HEK293T (cell line): ENCODE results near the gene IFNA6.

ENCODE experiments used
- CTCF ChIA-PET: fragments of 350-600 bp; formaldehyde crosslinking; extraction: SDS; loops from one replicate; lab custom pipeline; 2021; ENCODE audit warnings: antibody characterized with exemption, inconsistent platforms; lab: Yijun Ruan, JAX
- POLR2A ChIA-PET: fragments of 350-600 bp; formaldehyde crosslinking; extraction: SDS; loops from one replicate; lab custom pipeline; 2020; ENCODE audit warnings: antibody characterized with exemption, inconsistent platforms; lab: Yijun Ruan, JAX
- DNase-seq: peaks from one replicate; pipeline ENCODE4 v3.0.0; 2012; ENCODE audit warnings: mixed read lengths; ENCODE audit errors: extremely low spot score
- ARNT ChIP-seq: fragments of 450-650 bp; IDR thresholded peaks from 2 replicates; pipeline ENCODE4 v1.6.1; 2017; ENCODE audit warnings: mild to moderate bottlenecking
- BHLHE40 ChIP-seq: fragments of 450-650 bp; IDR thresholded peaks from 2 replicates; pipeline ENCODE4 v1.6.1; 2016; ENCODE audit warnings: mild to moderate bottlenecking, moderate library complexity, borderline replicate concordance
- CTBP1 ChIP-seq: fragments of 450-650 bp; IDR thresholded peaks from 2 replicates; pipeline ENCODE4 v1.6.1; 2016; ENCODE audit warnings: borderline replicate concordance
- ELF4 ChIP-seq: fragments of 450-650 bp; IDR thresholded peaks from 2 replicates; pipeline ENCODE4 v1.6.1; 2017; ENCODE audit warnings: antibody characterized with exemption
- FOXA1 ChIP-seq: fragments of 450-650 bp; IDR thresholded peaks from 2 replicates; pipeline ENCODE4 v1.6.1; 2016; ENCODE audit warnings: mild to moderate bottlenecking
- FOXK2 ChIP-seq: fragments of 450-650 bp; IDR thresholded peaks from 2 replicates; pipeline ENCODE4 v1.6.1; 2016; ENCODE audit warnings: mild to moderate bottlenecking
- FOXM1 ChIP-seq: fragments of 450-650 bp; IDR thresholded peaks from 2 replicates; pipeline ENCODE4 v1.6.1; 2017; ENCODE audit warnings: mild to moderate bottlenecking, borderline replicate concordance
- HDGF ChIP-seq: fragments of 450-650 bp; IDR thresholded peaks from 2 replicates; pipeline ENCODE4 v1.6.1; 2017; ENCODE audit warnings: antibody characterized with exemption, borderline replicate concordance
- L3MBTL2 ChIP-seq: fragments of 450-650 bp; conservative IDR thresholded peaks from 2 replicates; pipeline ENCODE4 v1.6.1; 2016; ENCODE audit warnings: mild to moderate bottlenecking
- LEF1 ChIP-seq: fragments of 450-650 bp; IDR thresholded peaks from 2 replicates; pipeline ENCODE4 v1.6.1; 2017; ENCODE audit warnings: mild to moderate bottlenecking, borderline replicate concordance
- NFRKB ChIP-seq: fragments of 450-650 bp; IDR thresholded peaks from 2 replicates; pipeline ENCODE4 v1.6.1; 2016; ENCODE audit warnings: mild to moderate bottlenecking, moderate library complexity
- SP1 ChIP-seq: fragments of 450-650 bp; IDR thresholded peaks from 2 replicates; pipeline ENCODE4 v1.6.1; 2017
- SUZ12 ChIP-seq: fragments of 450-650 bp; IDR thresholded peaks from 2 replicates; pipeline ENCODE4 v1.6.1; 2016; ENCODE audit warnings: mild to moderate bottlenecking
- TARDBP ChIP-seq: fragments of 450-650 bp; IDR thresholded peaks from 2 replicates; pipeline ENCODE4 v1.6.1; 2016
- ZNF384 ChIP-seq: fragments of 450-650 bp; IDR thresholded peaks from 2 replicates; pipeline ENCODE4 v1.6.1; 2016
- TF ChIP-seq, protein P1 (sequence below): fragments of 450-650 bp; IDR thresholded peaks from 2 replicates; pipeline ENCODE4 v1.6.1; 2016

Gene IFNA6

DNA sequence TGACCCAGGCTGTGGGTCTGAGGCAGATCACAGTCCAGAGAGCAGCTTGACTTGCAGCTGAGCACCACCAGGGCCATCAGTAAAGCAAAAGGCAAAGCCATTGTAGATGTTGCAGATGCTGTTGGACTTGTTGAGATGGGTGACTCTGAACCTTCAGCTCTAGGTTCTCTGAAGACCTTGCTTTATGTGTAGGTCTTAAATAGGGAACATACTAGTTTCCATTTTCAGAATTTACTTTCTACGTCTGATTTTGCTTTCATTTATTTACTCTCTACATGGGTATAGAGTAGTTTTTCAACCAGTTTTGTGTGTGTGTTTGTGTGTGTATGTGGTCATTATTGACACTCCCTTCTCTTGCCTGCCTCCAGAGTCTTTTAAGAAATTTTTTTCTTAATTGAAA is at the start of gene IFNA6:
Gene IFNA6 (minus strand): TSS at position 101 of the 400 bp plus-strand sequence. CDS start 0 bp downstream, at position 101.
- POLR2A ChIA-PET = no interaction called here
- no peak for TF ChIP-seq LEF1
- no peak for TF ChIP-seq FOXM1
- CTCF ChIA-PET = no interaction called here
- DNase-seq = no peak

DNA sequence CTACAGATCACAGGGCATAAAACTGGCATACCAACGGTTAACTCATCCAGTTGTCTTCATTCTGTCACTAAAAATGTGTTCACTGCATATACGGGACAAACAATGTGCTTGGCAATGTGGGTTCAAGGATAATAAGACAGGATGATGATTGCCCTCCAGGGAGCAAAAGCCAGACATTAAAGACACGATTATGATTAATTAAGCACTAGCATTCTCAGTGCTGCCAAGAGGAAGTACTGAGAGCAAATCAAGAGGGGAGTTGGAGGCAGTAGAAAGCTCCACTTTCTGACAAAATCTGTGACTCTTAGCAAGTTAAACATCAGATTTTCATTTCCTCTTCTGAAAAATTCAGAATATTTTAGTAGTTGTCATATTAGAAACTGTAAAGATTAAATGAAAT is 49.3 kb upstream of the IFNA6 start:
- DNase-seq = no peak
- POLR2A ChIA-PET = no interaction called here
- TF ChIP-seq LEF1 (no peak), ZNF384 (no peak), FOXM1 (no peak), NFRKB (no peak)

DNA sequence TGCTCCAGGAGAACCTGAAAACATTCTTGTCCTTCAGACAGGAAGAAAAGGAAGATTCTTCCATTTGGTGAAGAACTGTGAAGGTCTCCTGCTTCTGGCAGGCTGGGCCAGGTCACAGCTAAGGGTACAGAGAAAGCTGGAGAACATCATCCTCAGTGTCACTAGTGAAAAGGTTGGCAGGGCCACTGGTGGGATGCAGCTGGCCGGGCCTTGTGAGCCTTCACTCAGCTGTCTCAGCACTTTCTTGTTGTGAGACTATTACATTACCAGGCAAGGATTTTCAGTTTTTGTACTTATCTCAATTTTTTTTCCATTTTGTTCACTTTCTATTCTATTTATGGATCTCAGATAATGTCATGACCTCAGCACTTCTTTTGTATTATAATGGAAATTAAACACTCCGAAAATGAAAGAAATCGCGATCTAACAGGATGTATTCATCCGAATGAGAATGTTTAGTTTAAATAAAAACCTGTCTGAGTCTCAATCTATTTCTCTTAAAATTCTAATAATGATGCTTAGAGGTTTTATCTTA is 48.3 kb upstream of the IFNA6 start:
- no peak for TF ChIP-seq ARNT
- TF ChIP-seq ELF4 = no peak
- no peak for TF ChIP-seq NFRKB
- TF ChIP-seq SUZ12 = no peak
- TF ChIP-seq ZNF384 = no peak
- TF ChIP-seq FOXM1 = no peak
- POLR2A ChIA-PET = no interaction called here
- CTCF ChIA-PET = no interaction called here
- DNase-seq = no peak

More for the DNA sequence above, 49.3 kb upstream of the IFNA6 start:
- CTCF ChIA-PET = no interaction called here

DNA sequence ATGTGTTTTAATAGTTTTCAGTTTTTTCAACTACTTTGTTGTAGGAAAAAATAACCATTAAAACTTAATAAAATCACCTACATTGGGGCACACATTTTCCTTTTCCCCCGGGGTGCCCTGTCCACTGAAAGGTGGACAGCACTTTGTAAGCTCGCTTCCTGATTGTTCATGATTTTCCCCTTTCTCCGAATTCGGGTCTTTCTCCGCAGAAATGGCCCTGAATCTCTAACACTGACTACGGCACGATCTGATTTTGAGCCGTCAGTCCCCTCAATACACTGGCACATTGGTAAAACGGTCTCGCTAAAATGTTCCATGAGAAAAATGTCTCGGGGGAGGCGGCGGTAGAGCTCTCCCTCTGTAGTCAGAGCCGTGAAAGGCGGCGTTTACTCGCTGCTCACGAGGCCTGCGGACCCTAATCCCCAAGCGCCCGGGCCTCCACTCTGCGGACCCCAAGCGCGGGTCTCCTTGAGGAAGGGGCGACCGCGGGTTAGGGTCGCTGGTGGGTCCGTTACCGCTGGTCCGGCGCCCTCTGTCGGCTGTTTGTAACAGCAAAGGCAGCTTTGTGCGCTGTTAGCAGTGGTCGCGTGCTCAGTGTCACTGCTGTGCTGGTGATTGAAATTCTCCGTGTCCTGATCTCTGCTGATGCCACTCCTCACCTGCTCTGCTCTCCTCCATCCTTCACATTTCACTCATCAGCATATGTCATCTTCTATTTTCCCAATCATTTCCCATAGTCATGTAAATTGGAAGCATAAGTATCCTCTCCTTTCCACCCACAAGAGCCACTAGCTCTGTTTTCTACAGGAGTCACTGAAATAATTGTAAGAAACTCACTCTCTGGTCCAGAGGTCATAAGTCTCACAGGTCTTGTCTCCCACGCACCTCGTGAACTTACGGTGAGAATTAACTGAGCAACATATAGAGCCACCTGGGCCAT is 45.4 kb upstream of the IFNA6 start:
- ChIA-PET POLR2A (interaction anchor here (0.8 kb wide), 1 partner anchor 61 kb away, joined by 3 read pairs; no protein-coding TSS in a partner anchor), CTCF (interaction anchor here (0.6 to 1.6 kb wide), 7 partner anchors 11 to 155 kb away, joined by 3 to 15 read pairs (median 5); partner anchors contain the start of gene IFNA2)
- TF ChIP-seq L3MBTL2 (peak; percentile 53), FOXA1 (no peak)
- peak; percentile 73 for DNase-seq

DNA sequence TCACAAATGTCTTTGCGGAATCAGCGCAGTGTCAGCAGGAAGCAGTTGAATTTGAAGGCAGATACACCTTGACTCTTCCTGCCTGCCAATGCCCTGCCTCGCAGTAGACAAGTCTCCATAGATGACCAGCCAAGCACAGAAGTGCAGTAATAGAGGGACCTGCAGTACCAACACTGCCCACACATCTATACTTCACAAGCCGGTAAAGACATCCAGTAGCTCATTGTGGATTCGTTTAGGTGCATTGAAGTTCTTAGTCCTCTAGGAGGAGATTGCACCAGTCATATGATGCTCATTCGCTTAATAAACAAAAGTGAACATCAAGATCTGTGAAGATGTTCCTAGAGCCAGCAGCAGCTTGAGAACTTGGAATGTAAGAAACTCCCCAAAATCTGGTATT is 41.6 kb upstream of the IFNA6 start:
- POLR2A ChIA-PET = no interaction called here
- TF ChIP-seq ELF4 = no peak
- TF ChIP-seq BHLHE40 = no peak
- no peak for TF ChIP-seq FOXA1
- TF ChIP-seq, protein P1, sequence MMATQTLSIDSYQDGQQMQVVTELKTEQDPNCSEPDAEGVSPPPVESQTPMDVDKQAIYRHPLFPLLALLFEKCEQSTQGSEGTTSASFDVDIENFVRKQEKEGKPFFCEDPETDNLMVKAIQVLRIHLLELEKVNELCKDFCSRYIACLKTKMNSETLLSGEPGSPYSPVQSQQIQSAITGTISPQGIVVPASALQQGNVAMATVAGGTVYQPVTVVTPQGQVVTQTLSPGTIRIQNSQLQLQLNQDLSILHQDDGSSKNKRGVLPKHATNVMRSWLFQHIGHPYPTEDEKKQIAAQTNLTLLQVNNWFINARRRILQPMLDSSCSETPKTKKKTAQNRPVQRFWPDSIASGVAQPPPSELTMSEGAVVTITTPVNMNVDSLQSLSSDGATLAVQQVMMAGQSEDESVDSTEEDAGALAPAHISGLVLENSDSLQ = no peak
- TF ChIP-seq NFRKB = no peak
- TF ChIP-seq FOXM1 = no peak
- no peak for TF ChIP-seq FOXK2
- TF ChIP-seq HDGF = no peak
- no peak for TF ChIP-seq SUZ12
- no peak for TF ChIP-seq L3MBTL2
- TF ChIP-seq ZNF384 = no peak
- TF ChIP-seq SP1 = no peak
- TF ChIP-seq ARNT = no peak
- TF ChIP-seq TARDBP = no peak
- no peak for TF ChIP-seq LEF1
- peak; percentile 70 for DNase-seq
- CTCF ChIA-PET = interaction anchor here (0.5 to 0.6 kb wide), 2 partner anchors 11 to 42 kb away, joined by 3 read pairs; no protein-coding TSS in a partner anchor

DNA sequence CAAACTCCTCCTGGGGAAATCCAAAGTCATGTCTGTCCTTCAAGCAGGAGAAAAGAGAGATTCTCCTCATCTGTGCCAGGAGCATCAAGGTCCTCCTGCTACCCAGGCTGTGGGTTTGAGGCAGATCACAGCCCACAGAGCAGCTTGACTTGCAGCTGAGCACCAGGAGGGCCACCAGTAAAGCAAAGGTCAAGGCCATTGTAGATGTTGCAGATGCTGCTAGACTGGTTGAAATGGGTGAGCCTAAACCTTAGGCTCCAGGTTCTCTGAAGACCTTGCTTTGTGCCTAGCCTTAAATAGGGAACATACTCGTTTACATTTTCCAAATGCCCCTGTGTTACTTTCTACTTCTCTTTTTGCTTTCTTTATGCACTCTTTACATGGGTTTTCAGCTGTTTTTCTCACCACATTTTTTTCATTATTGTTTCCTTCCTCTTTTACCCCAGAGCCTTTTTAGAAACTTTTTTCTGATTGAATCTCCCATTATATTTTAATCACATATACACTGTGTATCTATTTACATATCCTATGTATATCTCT is 34.5 kb upstream of the IFNA6 start, which contains the start of gene IFNA2:
Gene IFNA2 (minus strand): TSS at position 268 of the 540 bp plus-strand sequence. CDS start 69 bp downstream, at position 199.
- POLR2A ChIA-PET = no interaction called here
- TF ChIP-seq ZNF384 = no peak
- no peak for TF ChIP-seq HDGF
- no peak for TF ChIP-seq FOXK2
- TF ChIP-seq TARDBP = no peak
- no peak for TF ChIP-seq NFRKB
- no peak for TF ChIP-seq CTBP1
- TF ChIP-seq BHLHE40 = no peak
- TF ChIP-seq ELF4 = no peak
- no peak for TF ChIP-seq LEF1
- TF ChIP-seq, protein P1 = no peak
- TF ChIP-seq FOXM1 = no peak
- no peak for TF ChIP-seq SUZ12
- no peak for TF ChIP-seq FOXA1
- TF ChIP-seq L3MBTL2 = no peak
- no peak for TF ChIP-seq SP1
- TF ChIP-seq ARNT = no peak
- no peak for DNase-seq
- CTCF ChIA-PET = interaction anchor here (1.0 kb wide), 1 partner anchor 11 kb away, joined by 3 read pairs; no protein-coding TSS in a partner anchor

DNA sequence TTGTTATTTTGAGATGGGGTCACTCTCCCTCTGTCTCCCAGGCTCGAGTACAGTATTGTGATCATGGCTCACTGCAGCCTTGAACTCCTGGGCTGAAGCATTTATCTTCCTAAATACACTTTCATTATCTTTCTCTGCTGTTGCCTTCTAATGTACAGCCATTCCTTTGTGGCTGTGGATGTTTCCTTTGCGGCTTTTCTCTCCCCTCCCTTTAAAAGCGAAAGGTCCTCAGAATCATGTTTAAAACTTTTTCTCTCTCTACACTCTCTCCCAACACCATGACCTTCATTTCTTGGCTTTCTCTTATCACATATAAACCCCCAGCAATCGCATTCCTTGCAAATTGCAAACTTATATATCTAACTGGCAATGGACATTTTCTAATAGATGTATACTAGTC is 32.9 kb upstream of the IFNA6 start:
- ChIA-PET CTCF (no interaction called here), POLR2A (no interaction called here)
- no peak for TF ChIP-seq BHLHE40
- no peak for DNase-seq
